Psoas muscle (tissue), 8 donors: Measurements from ENCODE around the gene MIB2. TPM values are rescaled to one million over a fixed set of nuclear protein-coding genes. Genes with fewer than 3 reads are reported as not detected.
"Not testable (repeated sequence)": the region's sequence is repeated elsewhere in the genome, so short reads cannot be mapped to it uniquely, and the experiment has no call there.

Source experiments
- ATAC-seq, 4 donors: fragments of 200-7000 bp; cut with Tn5 transposase; one replicate each; pipeline ENCODE4 v1.9.1; 2020; ENCODE audit warnings: moderate library complexity in 3 of 4, mild to moderate bottlenecking in 2 of 4
- DNase-seq, 2 donors: peaks; one replicate each; pipeline ENCODE4 v3.0.0-alpha.2; 2020
- H3K27ac ChIP-seq: fragments of 200-600 bp; one replicate; pipeline ENCODE4 v1.8.0; 2022
- H3K27me3 ChIP-seq, 3 donors: fragments of 200-600 bp in 1 of 3; one replicate each; pipeline versions ENCODE4 v1.6.1 to v1.8.0; 2013 to 2022; ENCODE audit warnings: low read length in 2 of 3, mild to moderate bottlenecking in 2 of 3, moderate library complexity in 1 of 3; ENCODE audit not compliant: insufficient read depth in 3 of 3
- H3K36me3 ChIP-seq, 2 donors: fragments of 200-600 bp in 1 of 2; one replicate each; pipeline versions ENCODE4 v1.6.1 to v1.8.0; 2013 to 2022; ENCODE audit warnings: low read depth in 1 of 2, mild to moderate bottlenecking in 1 of 2, moderate library complexity in 1 of 2; ENCODE audit not compliant: insufficient read depth in 1 of 2
- H3K4me1 ChIP-seq: fragments of 200-600 bp; one replicate; pipeline ENCODE4 v1.8.0; 2022
- H3K4me3 ChIP-seq: fragments of 200-600 bp; one replicate; pipeline ENCODE4 v1.8.0; 2022; ENCODE audit warnings: mild to moderate bottlenecking
- H3K9me3 ChIP-seq: fragments of 200-600 bp; one replicate; pipeline ENCODE4 v1.8.0; 2022
- CTCF ChIP-seq: fragments of 200-600 bp; IDR thresholded peaks from one replicate; pipeline ENCODE4 v1.8.0; 2022; ENCODE audit warnings: antibody characterized with exemption
- WGBS, 3 donors: extraction: QIAGEN DNeasy Blood & Tissue Kit; methylation state at CpG; one replicate each; pipeline versions ENCODE4 v1.1.6 to v1.1.7; 2013; 5-methylcytosine and 5-hydroxymethylcytosine counted together
- intact Hi-C, 2 donors: fragments of 100-400 bp; cut with DNase I; formaldehyde crosslinking; loops; one replicate each; pipeline versions ENCODE4 v1.11.0 to v1.14.2; 2022
- polyA plus RNA-seq, 3 donors: library from polyadenylated mRNA; stranded (reverse); fragments of 200-250 nt; gene quantifications; one replicate each; pipeline ENCODE4 v1.2.3, GENCODE V29; 2013
- total RNA-seq, 4 donors: library from RNA; stranded (reverse); fragmentation: NEBNext Ultra II Directional in 2 of 4; extraction: Animal tissue kit (Norgen Biotek cat#: 25700) in 2 of 4; gene quantifications; one replicate each; pipeline versions ENCODE4 v1.2.1 to v1.2.4, GENCODE V29; 2021 to 2023
- donor health status: healthy with polysubstance abuse.
- donor health status: DM: no; HTN: no; CAD: no; lungs with moderate emphysema.
- donor health status: Bipolar disorder and iron deficiency.
- donor health status: healthy.
- donor health status: DM: yes; HTN: yes; CAD: no.
- donor health status: DM: no; HTN: no; CAD: no.
- donor health status: DM: no; HTN: no; CAD: no.
- donor health status: DM: yes; HTN: yes; CAD: no.

MIB2 gene
- total and polyA plus RNA-seq, 7 donors, result 41.8 to 106 (median 78.7) TPM

GRCh38 chr1:1640081-1640480 is 24.8 kb downstream of the MIB2 start:
- H3K4me1 ChIP-seq, ATAC-seq, H3K27ac ChIP-seq, H3K9me3 ChIP-seq, H3K4me3 ChIP-seq, H3K27me3 ChIP-seq, intact Hi-C loops: not testable (repeated sequence)
- peaks cover 0 to 30% of the 10 kb centered on the region in 2 donors for H3K36me3 ChIP-seq
- DNase-seq, result peak in 1 of 2 donors; percentile 35
- WGBS, 3 donors, result 94 to 98% (median 97%) methylated on average over 7 to 21 of the region's 25 CpGs

- intact Hi-C loops, ATAC-seq, H3K9me3 ChIP-seq, DNase-seq, H3K27ac ChIP-seq, H3K4me1 ChIP-seq, H3K4me3 ChIP-seq, H3K27me3 ChIP-seq: not testable (repeated sequence)
- 93 to 95% (median 94%) methylated on average over 19 to 32 of the region's 38 CpGs for WGBS, 3 donors
- H3K36me3 ChIP-seq, result peaks cover 0 to 34% of the 10 kb centered on the region in 2 donors
Observed at GRCh38 chr1:1640711-1641461, 25.6 kb downstream of the MIB2 start.

- H3K4me3 ChIP-seq, H3K4me1 ChIP-seq, intact Hi-C loops, H3K27ac ChIP-seq, DNase-seq, ATAC-seq, H3K27me3 ChIP-seq, H3K9me3 ChIP-seq: not testable (repeated sequence)
- H3K36me3 ChIP-seq, result peaks cover 0 to 57% of the 10 kb centered on the region in 2 donors
- WGBS, 3 donors, result 79 to 89% (median 83%) methylated on average over 3 to 5 of the region's 5 CpGs
Observed at GRCh38 chr1:1646326-1646725, 31.0 kb downstream of the MIB2 start.

GRCh38 chr1:1647567-1648241 is 32.4 kb downstream of the MIB2 start:
- intact Hi-C loops, H3K4me1 ChIP-seq, H3K9me3 ChIP-seq, ATAC-seq, H3K27me3 ChIP-seq, H3K4me3 ChIP-seq, H3K27ac ChIP-seq: not testable (repeated sequence)
- peak in 1 of 2 donors; percentile 25 for DNase-seq
- H3K36me3 ChIP-seq, result peaks cover 0 to 71% of the 10 kb centered on the region in 2 donors
- WGBS, 3 donors, result 86 to 90% (median 90%) methylated on average over 17 of the region's 17 CpGs

- H3K9me3 ChIP-seq, intact Hi-C loops, H3K27ac ChIP-seq, H3K27me3 ChIP-seq, H3K4me3 ChIP-seq, H3K4me1 ChIP-seq, ATAC-seq: not testable (repeated sequence)
- WGBS, 3 donors, result 84 to 90% (median 89%) methylated on average over 11 of the region's 11 CpGs
- peaks cover 0 to 76% of the 10 kb centered on the region in 2 donors for H3K36me3 ChIP-seq
- peak in 1 of 2 donors; percentile 21 for DNase-seq
Observed at GRCh38 chr1:1648265-1648664, 33.0 kb downstream of the MIB2 start.

GRCh38 chr1:1658583-1659549 is 43.6 kb downstream of the MIB2 start, which contains the start of gene CDK11B:
CDK11B (minus strand) TSS chr1:1659004; CDS start chr1:1657485, 1,519 bp downstream.
- H3K9me3 ChIP-seq, H3K27me3 ChIP-seq, intact Hi-C loops: not testable (repeated sequence)
- peak; percentile 39 for TF ChIP-seq CTCF
- H3K4me1 ChIP-seq, result peaks cover 22% of the 10 kb centered on the region
- peak within 1 kb of the TSS; percentile 100 for H3K27ac ChIP-seq
- DNase-seq (peak; percentile 97 to 99), ATAC-seq (peak; percentile 85 to 92 (median 90))
- WGBS, 3 donors, result 0 to 1% (median 1%) methylated on average over 56 to 67 of the region's 96 CpGs
- peak within 1 kb of the TSS; percentile 87 for H3K4me3 ChIP-seq
- peaks cover 4 to 34% of the 10 kb centered on the region in 2 donors for H3K36me3 ChIP-seq

GRCh38 chr1:1662392-1662791 is 47.1 kb downstream of the MIB2 start:
- Histone ChIP-seq H3K4me1 (peaks cover 15% of the 10 kb centered on the region), H3K27ac (peak overlapping the region; percentile 76), H3K36me3 (peaks cover 2 to 26% of the 10 kb centered on the region in 2 donors)
- WGBS, 3 donors, result 45 to 83% (median 46%) methylated on average over 8 to 9 of the region's 9 CpGs
- H3K4me3 ChIP-seq, H3K27me3 ChIP-seq, ATAC-seq, H3K9me3 ChIP-seq, intact Hi-C loops, DNase-seq: not testable (repeated sequence)

- intact Hi-C loops, result not testable (repeated sequence)
Observed at GRCh38 chr1:1662830-1663560, 47.7 kb downstream of the MIB2 start.

GRCh38 chr1:1664318-1664717 is 49.0 kb downstream of the MIB2 start:
- Histone ChIP-seq H3K36me3 (peaks cover 2 to 44% of the 10 kb centered on the region in 2 donors), H3K4me1 (peaks cover 15% of the 10 kb centered on the region)
- DNase-seq, H3K4me3 ChIP-seq, ATAC-seq, H3K9me3 ChIP-seq, intact Hi-C loops, H3K27ac ChIP-seq, H3K27me3 ChIP-seq: not testable (repeated sequence)
- 83 to 100% (median 83%) methylated on average over 1 to 6 of the region's 11 CpGs for WGBS, 3 donors

More at GRCh38 chr1:1662830-1663560, 47.7 kb downstream of the MIB2 start:
- H3K36me3 ChIP-seq, result peaks cover 2 to 31% of the 10 kb centered on the region in 2 donors
- WGBS, 3 donors, result 70 to 76% (median 76%) methylated on average over 15 of the region's 15 CpGs
- peak overlapping the region; percentile 76 for H3K27ac ChIP-seq
- ATAC-seq, H3K9me3 ChIP-seq, H3K4me3 ChIP-seq, DNase-seq, H3K27me3 ChIP-seq: not testable (repeated sequence)
- H3K4me1 ChIP-seq, result peaks cover 15% of the 10 kb centered on the region
